ENCODE measurements around the gene PAQR8. TPM values are rescaled to one million over a fixed set of nuclear protein-coding genes. Genes with fewer than 3 reads are reported as not detected.

Gene PAQR8
- total and polyA plus RNA-seq, 2 donors (not counting 1 experiment from before 2014, with no cell fraction given): 2.3 to 8.5 TPM

DNA sequence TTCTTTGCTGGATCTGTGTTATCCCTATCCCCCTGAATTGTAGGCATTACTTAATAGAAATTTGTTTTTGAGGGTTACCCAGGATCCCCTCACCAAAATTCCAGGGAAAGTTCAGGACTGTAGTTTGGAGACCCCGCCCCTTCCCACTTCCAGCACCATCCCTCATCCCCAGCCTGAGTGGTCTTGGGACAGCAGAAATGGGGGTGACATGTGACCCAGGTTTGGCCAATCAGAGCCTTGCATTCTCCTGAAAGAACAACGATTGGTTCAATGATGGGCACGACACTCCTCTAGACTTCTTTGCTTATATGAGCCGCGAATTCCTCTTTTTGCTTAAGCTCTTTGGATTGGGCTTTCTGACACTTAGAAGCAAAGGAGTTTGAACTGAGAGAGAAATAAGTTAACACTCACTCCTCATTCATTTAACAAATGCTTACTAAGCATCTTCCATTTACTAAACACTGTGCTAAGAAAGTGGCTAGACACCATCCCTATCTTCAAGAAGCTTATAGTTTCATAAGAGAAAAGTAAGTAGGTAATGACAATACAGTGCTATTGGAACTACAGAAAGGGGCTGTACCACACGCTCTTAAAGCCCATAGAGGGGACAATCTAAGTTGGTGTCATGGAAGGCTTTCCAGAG, 24.9 kb upstream of the PAQR8 start:
- Histone ChIP-seq H3K9ac (ENCODE audit: low read length) (no peak overlapping the region), H3K4me2 (replicated peaks; ENCODE audit: low read depth, low read length, poor library complexity, severe bottlenecking) (no peak overlapping the region), H3K79me2 (ENCODE audit: control insufficient read depth, insufficient read depth, low read length) (no peaks in the 10 kb centered on the region), H3K4me3 (ENCODE audit: control extremely low read depth in 1 of 5, extremely low read depth in 1 of 5, insufficient read depth in 1 of 5, low read depth in 2 of 5, low read length in 4 of 5) (no peak overlapping the region), H3K4me1 (ENCODE audit: control insufficient read depth in 2 of 2, insufficient read depth in 2 of 2, low read length in 2 of 2) (peaks cover 10 to 13% of the 10 kb centered on the region in 2 donors), H3K27ac (ENCODE audit: low read length in 2 of 2) (no peak overlapping the region), H2AFZ (ENCODE audit: insufficient read depth, low read depth, low read length, poor library complexity, severe bottlenecking) (no peak overlapping the region), H4K20me1 (ENCODE audit: control insufficient read depth, insufficient read depth, low read length, poor library complexity, severe bottlenecking) (no peaks in the 10 kb centered on the region), H3K9me3 (ENCODE audit: control extremely low read depth in 1 of 3, control insufficient read depth in 2 of 3, insufficient read depth in 1 of 3, low read length in 2 of 3) (no peaks in the 10 kb centered on the region), H3K36me3 (replicated peaks in 1 of 2; ENCODE audit: control extremely low read depth in 1 of 2, control insufficient read depth in 1 of 2, extremely low read depth in 1 of 2, insufficient read depth in 2 of 2, low read length in 1 of 2) (no peaks in the 10 kb centered on the region), H3K27me3 (replicated peaks in 1 of 4; ENCODE audit: control extremely low read depth in 1 of 4, control insufficient read depth in 3 of 4, insufficient read depth in 4 of 4, low read length in 3 of 4) (no peaks in the 10 kb centered on the region)
- 100% methylated on average over 1 of the region's 6 CpGs for WGBS (ENCODE audit: insufficient coverage)
- POLR2A ChIA-PET: no interaction called here
- Mint-ChIP-seq H3K27me3 (no peaks in the 10 kb centered on the region), H3K9me3 (ENCODE audit: insufficient read depth) (no peaks in the 10 kb centered on the region), H3K4me1 (peaks cover 18% of the 10 kb centered on the region), H3K27ac (no peak overlapping the region), H3K4me3 (no peak overlapping the region)
- DNase-seq (no peak), ATAC-seq (ENCODE audit: low read depth) (no peak)
- CTCF ChIA-PET: interaction anchor here (1.2 to 1.6 kb wide), 2 partner anchors 11 to 52 kb away, joined by 3 read pairs; partner anchors contain the start of gene MCM3
- intact Hi-C loops (cut with micrococcal nuclease): no loop called here
- TF ChIP-seq EZH2 (IDR thresholded peaks at IDR 0.05; ENCODE audit: borderline replicate concordance, insufficient read depth, low read depth, low read length, poor library complexity, severe bottlenecking): no peak
- TF ChIP-seq, protein P1, sequence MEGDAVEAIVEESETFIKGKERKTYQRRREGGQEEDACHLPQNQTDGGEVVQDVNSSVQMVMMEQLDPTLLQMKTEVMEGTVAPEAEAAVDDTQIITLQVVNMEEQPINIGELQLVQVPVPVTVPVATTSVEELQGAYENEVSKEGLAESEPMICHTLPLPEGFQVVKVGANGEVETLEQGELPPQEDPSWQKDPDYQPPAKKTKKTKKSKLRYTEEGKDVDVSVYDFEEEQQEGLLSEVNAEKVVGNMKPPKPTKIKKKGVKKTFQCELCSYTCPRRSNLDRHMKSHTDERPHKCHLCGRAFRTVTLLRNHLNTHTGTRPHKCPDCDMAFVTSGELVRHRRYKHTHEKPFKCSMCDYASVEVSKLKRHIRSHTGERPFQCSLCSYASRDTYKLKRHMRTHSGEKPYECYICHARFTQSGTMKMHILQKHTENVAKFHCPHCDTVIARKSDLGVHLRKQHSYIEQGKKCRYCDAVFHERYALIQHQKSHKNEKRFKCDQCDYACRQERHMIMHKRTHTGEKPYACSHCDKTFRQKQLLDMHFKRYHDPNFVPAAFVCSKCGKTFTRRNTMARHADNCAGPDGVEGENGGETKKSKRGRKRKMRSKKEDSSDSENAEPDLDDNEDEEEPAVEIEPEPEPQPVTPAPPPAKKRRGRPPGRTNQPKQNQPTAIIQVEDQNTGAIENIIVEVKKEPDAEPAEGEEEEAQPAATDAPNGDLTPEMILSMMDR (IDR thresholded peaks at IDR 0.05): no peak

DNA sequence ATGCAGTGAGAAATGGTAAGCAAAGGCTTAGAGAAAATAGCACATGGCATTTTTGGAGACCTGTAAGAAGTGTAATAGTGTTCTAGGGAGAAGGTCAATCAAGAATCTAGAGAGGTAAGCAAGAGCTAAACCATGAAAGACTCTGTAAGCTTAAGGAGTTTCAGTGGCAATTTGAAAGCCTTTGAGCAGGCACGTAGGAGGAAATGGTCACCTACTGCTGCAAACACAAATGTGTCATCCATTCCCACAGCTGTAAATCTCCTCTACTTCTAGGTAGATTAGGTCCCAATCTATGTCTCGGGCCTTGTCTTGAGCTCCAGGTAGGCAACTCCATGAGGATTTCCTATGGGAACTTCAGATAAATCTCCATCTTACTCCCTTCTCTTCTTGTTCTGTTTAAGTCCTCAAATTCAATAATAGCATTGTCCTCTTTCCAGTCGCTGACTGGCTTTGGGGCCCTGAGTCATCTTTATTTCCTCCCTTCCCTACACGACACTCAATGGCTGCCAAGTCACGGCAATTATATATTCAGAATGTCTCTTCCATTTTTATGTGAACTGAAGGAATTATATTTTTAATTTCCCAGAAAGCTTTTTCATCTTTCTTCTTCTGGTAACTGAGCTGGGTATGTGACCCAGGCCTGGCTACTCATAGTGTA, 24.2 kb upstream of the PAQR8 start:
- Histone ChIP-seq H4K20me1 (ENCODE audit: control insufficient read depth, insufficient read depth, low read length, poor library complexity, severe bottlenecking) (no peaks in the 10 kb centered on the region), H3K4me3 (ENCODE audit: control extremely low read depth in 1 of 5, extremely low read depth in 1 of 5, insufficient read depth in 1 of 5, low read depth in 2 of 5, low read length in 4 of 5) (no peak overlapping the region), H3K4me1 (ENCODE audit: control insufficient read depth in 2 of 2, insufficient read depth in 2 of 2, low read length in 2 of 2) (peaks cover 10 to 13% of the 10 kb centered on the region in 2 donors), H2AFZ (ENCODE audit: insufficient read depth, low read depth, low read length, poor library complexity, severe bottlenecking) (no peak overlapping the region), H3K27ac (ENCODE audit: low read length in 2 of 2) (no peak overlapping the region), H3K9ac (ENCODE audit: low read length) (no peak overlapping the region), H3K9me3 (ENCODE audit: control extremely low read depth in 1 of 3, control insufficient read depth in 2 of 3, insufficient read depth in 1 of 3, low read length in 2 of 3) (no peaks in the 10 kb centered on the region), H3K4me2 (replicated peaks; ENCODE audit: low read depth, low read length, poor library complexity, severe bottlenecking) (no peak overlapping the region), H3K36me3 (replicated peaks in 1 of 2; ENCODE audit: control extremely low read depth in 1 of 2, control insufficient read depth in 1 of 2, extremely low read depth in 1 of 2, insufficient read depth in 2 of 2, low read length in 1 of 2) (no peaks in the 10 kb centered on the region), H3K27me3 (replicated peaks in 1 of 4; ENCODE audit: control extremely low read depth in 1 of 4, control insufficient read depth in 3 of 4, insufficient read depth in 4 of 4, low read length in 3 of 4) (no peaks in the 10 kb centered on the region), H3K79me2 (ENCODE audit: control insufficient read depth, insufficient read depth, low read length) (no peaks in the 10 kb centered on the region)
- intact Hi-C loops (cut with micrococcal nuclease): no loop called here
- ChIA-PET POLR2A (no interaction called here), CTCF (interaction anchor here (1.2 to 1.6 kb wide), 2 partner anchors 10 to 53 kb away, joined by 3 read pairs; partner anchors contain the start of gene MCM3)
- Mint-ChIP-seq H3K4me1 (peaks cover 19% of the 10 kb centered on the region), H3K27me3 (no peaks in the 10 kb centered on the region), H3K4me3 (no peak overlapping the region), H3K9me3 (ENCODE audit: insufficient read depth) (no peaks in the 10 kb centered on the region), H3K27ac (no peak overlapping the region)
- TF ChIP-seq, protein P1 (IDR thresholded peaks at IDR 0.05): no peak
- no peak for TF ChIP-seq EZH2 (IDR thresholded peaks at IDR 0.05; ENCODE audit: borderline replicate concordance, insufficient read depth, low read depth, low read length, poor library complexity, severe bottlenecking)
- DNase-seq (no peak), ATAC-seq (ENCODE audit: low read depth) (no peak)
- WGBS (ENCODE audit: insufficient coverage): 71% methylated on average over 1 of the region's 5 CpGs
